HepG2 (cell line): ENCODE data around the gene SLBP.

ENCODE experiments used
- NFYB ChIP-seq: sonication (generic); formaldehyde crosslinking; IDR thresholded peaks from 2 replicates; pipeline ENCODE4 v1.4.0; 2020; ENCODE audit warnings: missing genetic modification reagents
- POLR2AphosphoS5 ChIP-seq: IDR thresholded peaks from 2 replicates; pipeline ENCODE4 v1.6.1; 2012; ENCODE audit warnings: low read depth, low read length
- RAD21 ChIP-seq: fragments of 450-650 bp; formaldehyde crosslinking; IDR thresholded peaks from 2 replicates; pipeline ENCODE4 v1.5.0; 2020; ENCODE audit warnings: mild to moderate bottlenecking
- SKIL ChIP-seq: sonication (generic); formaldehyde crosslinking; IDR thresholded peaks from 2 replicates; pipeline ENCODE4 v1.8.0; 2022; ENCODE audit warnings: missing genetic modification reagents, mild to moderate bottlenecking, moderate library complexity, borderline replicate concordance
- TARDBP ChIP-seq: sonication (generic); formaldehyde crosslinking; IDR thresholded peaks from 2 replicates; pipeline ENCODE4 v1.8.0; 2022; ENCODE audit warnings: mild to moderate bottlenecking, missing genetic modification reagents
- ZBTB26 ChIP-seq: IDR thresholded peaks from 2 replicates; pipeline ENCODE4 v1.6.1; 2016; ENCODE audit warnings: missing compliant biosample characterization, missing genetic modification reagents, borderline replicate concordance
- ZMYM4 ChIP-seq: sonication (generic); formaldehyde crosslinking; IDR thresholded peaks from 2 replicates; pipeline ENCODE4 v1.8.1; 2023; ENCODE audit warnings: mild to moderate bottlenecking, missing genetic modification reagents
- ZNF776 ChIP-seq: sonication (generic); formaldehyde crosslinking; IDR thresholded peaks from 2 replicates; pipeline ENCODE4 v1.4.0; 2020; ENCODE audit warnings: mild to moderate bottlenecking, missing genetic modification reagents
- ZSCAN21 ChIP-seq: sonication (generic); formaldehyde crosslinking; IDR thresholded peaks from 2 replicates; pipeline ENCODE4 v1.8.0; 2022; ENCODE audit warnings: mild to moderate bottlenecking, missing genetic modification reagents, moderate library complexity, borderline replicate concordance
- TF ChIP-seq, protein P1 (sequence below): sonication (generic); formaldehyde crosslinking; IDR thresholded peaks from 2 replicates; pipeline ENCODE4 v1.5.0; 2020; ENCODE audit warnings: mild to moderate bottlenecking, missing genetic modification reagents, moderate library complexity

DNA sequence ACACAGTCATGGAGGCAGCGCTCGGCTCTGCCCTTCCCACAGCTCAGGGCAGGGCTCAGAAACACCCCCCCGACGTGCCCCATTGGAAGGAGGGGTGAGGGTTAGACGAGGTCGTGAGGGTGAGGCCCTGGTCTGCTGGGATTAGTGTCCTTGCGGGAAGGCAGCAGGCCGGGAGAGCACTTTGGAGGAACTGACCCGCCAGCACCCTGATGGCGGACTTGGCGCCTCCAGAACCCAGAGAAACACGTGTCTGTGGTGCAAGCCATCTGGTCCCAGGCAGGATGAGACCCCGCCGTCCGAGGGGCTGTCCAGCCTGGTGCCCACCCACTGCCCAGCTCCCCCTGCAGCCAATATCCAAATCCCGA is 35.5 kb upstream of the SLBP start:
- TF ChIP-seq NFYB = no peak
- TF ChIP-seq ZMYM4 (CRISPR knock-in tag) = no peak
- no peak for TF ChIP-seq SKIL (CRISPR knock-in tag)
- TF ChIP-seq, protein P1, sequence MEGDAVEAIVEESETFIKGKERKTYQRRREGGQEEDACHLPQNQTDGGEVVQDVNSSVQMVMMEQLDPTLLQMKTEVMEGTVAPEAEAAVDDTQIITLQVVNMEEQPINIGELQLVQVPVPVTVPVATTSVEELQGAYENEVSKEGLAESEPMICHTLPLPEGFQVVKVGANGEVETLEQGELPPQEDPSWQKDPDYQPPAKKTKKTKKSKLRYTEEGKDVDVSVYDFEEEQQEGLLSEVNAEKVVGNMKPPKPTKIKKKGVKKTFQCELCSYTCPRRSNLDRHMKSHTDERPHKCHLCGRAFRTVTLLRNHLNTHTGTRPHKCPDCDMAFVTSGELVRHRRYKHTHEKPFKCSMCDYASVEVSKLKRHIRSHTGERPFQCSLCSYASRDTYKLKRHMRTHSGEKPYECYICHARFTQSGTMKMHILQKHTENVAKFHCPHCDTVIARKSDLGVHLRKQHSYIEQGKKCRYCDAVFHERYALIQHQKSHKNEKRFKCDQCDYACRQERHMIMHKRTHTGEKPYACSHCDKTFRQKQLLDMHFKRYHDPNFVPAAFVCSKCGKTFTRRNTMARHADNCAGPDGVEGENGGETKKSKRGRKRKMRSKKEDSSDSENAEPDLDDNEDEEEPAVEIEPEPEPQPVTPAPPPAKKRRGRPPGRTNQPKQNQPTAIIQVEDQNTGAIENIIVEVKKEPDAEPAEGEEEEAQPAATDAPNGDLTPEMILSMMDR = no peak
- TF ChIP-seq POLR2AphosphoS5 = no peak
- TF ChIP-seq RAD21 = no peak
- TF ChIP-seq ZSCAN21 (CRISPR knock-in tag) = no peak; the same call in 1 of the 2 replicates
- TF ChIP-seq TARDBP = no peak; the same call in 1 of the 2 replicates
- no peak for TF ChIP-seq ZBTB26 (CRISPR knock-in tag)
- TF ChIP-seq ZNF776 (CRISPR knock-in tag) = no peak
